H1 (cell line): Measurements from ENCODE around the gene HERC4. TPM values are rescaled to one million over a fixed set of nuclear protein-coding genes. Genes with fewer than 3 reads are reported as not detected.

ENCODE experiments used
- CTCF ChIA-PET: fragments of 300-600 bp; sonication (Branson Sonifier 250); formaldehyde crosslinking; loops from one replicate; lab custom pipeline; 2021; ENCODE audit not compliant: partially characterized antibody; lab: Charles Lee
- POLR2A ChIA-PET: fragments of 300-600 bp; sonication (Branson Sonifier 250); formaldehyde crosslinking; loops from one replicate; lab custom pipeline; 2021; ENCODE audit warnings: inconsistent platforms; ENCODE audit not compliant: partially characterized antibody; lab: Charles Lee
- DNase-seq, 2 experiments: peaks; one replicate each; pipeline versions ENCODE4 v3.0.0 to v3.0.0-alpha.2; 2010 to 2022; ENCODE audit warnings: low spot score in 2 of 2, low read depth in 1 of 2, mixed read lengths in 1 of 2
- FAIRE-seq: peaks from 2 replicates; lab custom pipeline; 2011; peaks lifted over from hg19 to GRCh38; lab: Jason Lieb, UNC
- H2AFZ ChIP-seq: 2 replicates; pipeline ENCODE4 v1.8.1; 2012; ENCODE audit warnings: low read length, inconsistent platforms
- H2AK5ac ChIP-seq: 2 replicates; pipeline ENCODE4 v1.6.1; 2013; ENCODE audit warnings: low read depth, low read length
- H2BK120ac ChIP-seq: replicated peaks from 2 replicates; pipeline ENCODE3; 2013; ENCODE audit warnings: low read depth, low read length, inconsistent platforms
- H2BK12ac ChIP-seq: 2 replicates; pipeline ENCODE4 v1.6.1; 2013; ENCODE audit warnings: low read depth, low read length
- H2BK15ac ChIP-seq: 2 replicates; pipeline ENCODE4 v1.6.1; 2013; ENCODE audit warnings: low read length
- H2BK20ac ChIP-seq: 2 replicates; pipeline ENCODE4 v1.6.1; 2013; ENCODE audit warnings: low read length
- H2BK5ac ChIP-seq: 2 replicates; pipeline ENCODE4 v1.6.1; 2013; ENCODE audit warnings: low read depth, low read length
- H3K14ac ChIP-seq: 2 replicates; pipeline ENCODE4 v1.6.1; 2013; ENCODE audit warnings: inconsistent platforms; ENCODE audit not compliant: insufficient read length
- H3K18ac ChIP-seq: 2 replicates; pipeline ENCODE4 v1.6.1; 2013; ENCODE audit warnings: low read length; ENCODE audit errors: extremely low read depth
- H3K23ac ChIP-seq: 2 replicates; pipeline ENCODE4 v1.6.1; 2013; ENCODE audit warnings: inconsistent platforms; ENCODE audit not compliant: insufficient read length
- H3K23me2 ChIP-seq: 2 replicates; pipeline ENCODE4 v1.6.1; 2013; ENCODE audit warnings: low read depth, low read length
- H3K27ac ChIP-seq: 2 replicates; pipeline ENCODE4 v1.6.1; 2011; ENCODE audit warnings: low read depth, low read length, inconsistent platforms
- H3K27me3 ChIP-seq, 4 experiments: replicated peaks in 1 of 4; 1 replicate in 1 of 4; 2 replicates in 3 of 4; pipeline versions ENCODE4 v1.6.1 to v1.8.1; 2011 to 2013; ENCODE audit warnings: low read length in 3 of 4, mild to moderate bottlenecking in 3 of 4, inconsistent platforms in 2 of 4, mixed read lengths in 2 of 4, moderate library complexity in 1 of 4; ENCODE audit not compliant: control insufficient read depth in 3 of 4, insufficient read depth in 3 of 4; ENCODE audit errors: extremely low read depth in 1 of 4
- H3K36me3 ChIP-seq, 4 experiments: 2 replicates each; pipeline versions ENCODE4 v1.6.1 to v1.8.1; 2011 to 2013; ENCODE audit warnings: mild to moderate bottlenecking in 4 of 4, low read length in 3 of 4, moderate library complexity in 2 of 4, control low read depth in 1 of 4, inconsistent platforms in 1 of 4; ENCODE audit not compliant: insufficient read depth in 4 of 4, control insufficient read depth in 2 of 4
- H3K4ac ChIP-seq: replicated peaks from 2 replicates; pipeline ENCODE3; 2013; ENCODE audit warnings: low read length, low read depth, mixed read lengths, inconsistent platforms; ENCODE audit not compliant: insufficient read length
- H3K4me1 ChIP-seq, 4 experiments: replicated peaks in 1 of 4; 1 replicate in 1 of 4; 2 replicates in 3 of 4; pipeline versions ENCODE4 v1.6.1 to v1.8.1; 2011 to 2013; ENCODE audit warnings: low read length in 3 of 4, inconsistent platforms in 2 of 4, mixed read lengths in 1 of 4; ENCODE audit not compliant: insufficient read depth in 4 of 4, control insufficient read depth in 3 of 4
- H3K4me2 ChIP-seq, 2 experiments: 2 replicates each; pipeline versions ENCODE4 v1.6.1 to v1.8.1; 2011 to 2013; ENCODE audit warnings: low read depth in 2 of 2, low read length in 2 of 2, control low read depth in 1 of 2, inconsistent platforms in 1 of 2, mild to moderate bottlenecking in 1 of 2; ENCODE audit not compliant: insufficient read depth in 1 of 2
- H3K4me3 ChIP-seq, 4 experiments: fragments of 200-600, 300-600 bp in 1 of 4; sonication (generic), shearing (Covaris generic), sonication (Bioruptor Twin) in 1 of 4; 2 replicates each; pipeline versions ENCODE4 v1.5.1 to v1.8.1; 2011 to 2016; ENCODE audit warnings: low read length in 4 of 4, low read depth in 3 of 4, control low read depth in 2 of 4, inconsistent platforms in 2 of 4, mild to moderate bottlenecking in 2 of 4, mixed read lengths in 1 of 4, moderate library complexity in 1 of 4; ENCODE audit not compliant: insufficient read depth in 2 of 4; ENCODE audit errors: extremely low read depth in 1 of 4
- H3K56ac ChIP-seq: replicated peaks from 2 replicates; pipeline ENCODE3; 2013; ENCODE audit warnings: low read depth, mild to moderate bottlenecking, mixed read lengths, low read length, inconsistent platforms; ENCODE audit not compliant: insufficient read length
- H3K79me1 ChIP-seq: 2 replicates; pipeline ENCODE4 v1.6.1; 2013; ENCODE audit warnings: low read depth, low read length, control low read depth
- H3K79me2 ChIP-seq, 2 experiments: 2 replicates each; pipeline versions ENCODE4 v1.6.1 to v1.8.1; 2012 to 2013; ENCODE audit warnings: low read length in 2 of 2, mild to moderate bottlenecking in 2 of 2, inconsistent platforms in 1 of 2; ENCODE audit not compliant: insufficient read depth in 2 of 2, control insufficient read depth in 1 of 2
- H3K9ac ChIP-seq, 4 experiments: replicated peaks in 1 of 4; 1 replicate in 1 of 4; 2 replicates in 3 of 4; pipeline versions ENCODE4 v1.6.1 to v1.8.1; 2011 to 2013; ENCODE audit warnings: low read depth in 3 of 4, low read length in 3 of 4, control low read depth in 2 of 4, mild to moderate bottlenecking in 2 of 4, moderate library complexity in 2 of 4, inconsistent platforms in 1 of 4; ENCODE audit errors: extremely low read depth in 1 of 4
- H3K9me3 ChIP-seq, 2 experiments: 2 replicates each; pipeline versions ENCODE4 v1.6.1 to v1.8.1; 2012 to 2013; ENCODE audit warnings: mild to moderate bottlenecking in 2 of 2, moderate library complexity in 2 of 2, control low read depth in 1 of 2, inconsistent platforms in 1 of 2, low read depth in 1 of 2, low read length in 1 of 2, mixed read lengths in 1 of 2; ENCODE audit not compliant: insufficient read depth in 2 of 2
- H4K20me1 ChIP-seq, 2 experiments: replicated peaks in 1 of 2; 2 replicates each; pipeline versions ENCODE3 to v1.8.1; 2011 to 2013; ENCODE audit warnings: inconsistent platforms in 2 of 2, low read length in 2 of 2, mild to moderate bottlenecking in 1 of 2; ENCODE audit not compliant: insufficient read depth in 2 of 2, control insufficient read depth in 1 of 2
- H4K5ac ChIP-seq: 2 replicates; pipeline ENCODE4 v1.6.1; 2013; ENCODE audit warnings: low read length, low read depth, mixed read lengths, inconsistent platforms; ENCODE audit not compliant: insufficient read length
- H4K8ac ChIP-seq: 2 replicates; pipeline ENCODE4 v1.8.0; 2013; ENCODE audit warnings: mild to moderate bottlenecking, moderate library complexity, low read length, inconsistent platforms; ENCODE audit not compliant: insufficient read depth; ENCODE audit errors: extremely low read depth
- H4K91ac ChIP-seq: replicated peaks from 2 replicates; pipeline ENCODE3; 2013; ENCODE audit warnings: low read length, mixed read lengths, inconsistent platforms; ENCODE audit not compliant: insufficient read length
- CHD1 ChIP-seq: IDR thresholded peaks from 2 replicates; pipeline ENCODE4 v1.6.1; 2012; ENCODE audit warnings: low read depth, low read length, improper control_type of control experiment
- FOSL1 ChIP-seq: IDR thresholded peaks from 2 replicates; pipeline ENCODE4 v1.6.1; 2011; ENCODE audit warnings: mild to moderate bottlenecking, low read depth, low read length, moderate library complexity; ENCODE audit not compliant: insufficient read depth
- KDM1A ChIP-seq: fragments of 200-600, 300-600 bp; sonication (generic); IDR thresholded peaks from 2 replicates; pipeline ENCODE4 v1.7.1; 2016; ENCODE audit warnings: mild to moderate bottlenecking, low read length, borderline replicate concordance
- KDM5A ChIP-seq: fragments of 200-600 bp; IDR thresholded peaks from 2 replicates; pipeline ENCODE4 v1.7.1; 2012; ENCODE audit warnings: mild to moderate bottlenecking, low read length, inconsistent platforms, mixed read lengths
- POLR2AphosphoS5 ChIP-seq: IDR thresholded peaks from 2 replicates; pipeline ENCODE4 v1.6.1; 2011; ENCODE audit warnings: low read depth, low read length
- SIX5 ChIP-seq: IDR thresholded peaks from 2 replicates; pipeline ENCODE4 v1.6.1; 2011; ENCODE audit warnings: mild to moderate bottlenecking, low read depth, low read length
- SP1 ChIP-seq: IDR thresholded peaks from 2 replicates; pipeline ENCODE4 v1.6.1; 2011; ENCODE audit warnings: low read depth, low read length
- SP2 ChIP-seq: IDR thresholded peaks from 2 replicates; pipeline ENCODE4 v1.6.1; 2012; ENCODE audit warnings: mild to moderate bottlenecking, low read length, inconsistent platforms
- WGBS, 2 experiments: shearing (Covaris generic) in 1 of 2; methylation state at CpG; one replicate each; pipeline versions ENCODE4 v1.1.6 to v1.1.7; 2013 to 2015; ENCODE audit warnings: low lambda C conversion rate in 2 of 2, mixed read lengths in 2 of 2, inconsistent platforms in 1 of 2, low coverage in 1 of 2, missing lambda C conversion rate in 1 of 2; ENCODE audit not compliant: insufficient replicate concordance in 2 of 2, insufficient coverage in 1 of 2, insufficient read length in 1 of 2; ENCODE audit errors: extremely low coverage in 1 of 2, missing lambda C conversion rate in 1 of 2; 5-methylcytosine and 5-hydroxymethylcytosine counted together
- polyA plus RNA-seq, 7 experiments: library from polyadenylated mRNA; depleted of rRNA in 3 of 7; stranded (reverse) in 5 of 7; unstranded in 2 of 7; fragments of >200 nt in 5 of 7; fragments of 200-250 nt in 2 of 7; gene quantifications; 1 replicate in 5 of 7; 2 replicates in 1 of 7; 4 replicates in 1 of 7; pipeline versions ENCODE4 v1.2.1 to v1.2.3, GENCODE V29; 2011 to 2013; ENCODE audit warnings: missing spikeins in 2 of 7, mixed read lengths in 2 of 7
- total RNA-seq: library from RNA; stranded (reverse); fragmentation: NEBNext Ultra II Directional; extraction: Animal tissue kit (Norgen Biotek cat#: 25700); gene quantifications from 2 replicates; pipeline ENCODE4 v1.2.1, GENCODE V29; 2021

The HERC4 gene
- total and polyA plus RNA-seq, 2 of the 8 experiments (the other 6 are each of a cell fraction or from before 2014, with no cell fraction given) = 7.5 to 44.0 TPM

DNA sequence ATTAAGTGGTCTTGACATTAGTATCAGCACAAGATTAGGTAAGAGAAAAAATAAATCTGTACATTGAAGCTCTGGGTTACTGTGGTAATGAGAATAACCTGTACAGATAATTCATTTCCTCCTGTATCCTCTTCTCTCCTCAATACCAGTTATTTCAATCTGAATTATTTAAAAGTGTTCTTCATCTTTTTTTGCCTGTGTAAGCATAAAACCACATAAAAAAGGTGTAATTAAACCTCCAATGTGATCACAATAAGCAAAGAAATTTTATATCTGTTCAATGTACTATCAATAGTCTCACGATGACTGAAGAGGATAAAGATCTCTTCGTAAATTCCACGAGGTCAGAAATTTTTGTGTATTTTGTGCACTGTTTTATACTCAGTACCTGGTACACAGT lies 33.0 kb upstream of the HERC4 start:
- no peak for TF ChIP-seq SIX5
- no peak for TF ChIP-seq KDM1A
- TF ChIP-seq SP1 = no peak
- no peak for TF ChIP-seq CHD1
- no peak for TF ChIP-seq POLR2AphosphoS5
- TF ChIP-seq KDM5A = no peak
- no peak for TF ChIP-seq SP2
- TF ChIP-seq FOSL1 = no peak
- TF ChIP-seq, all 59 proteins: peak for 0
- Histone ChIP-seq H2BK12ac (no peak overlapping the region), H3K27me3 (no peaks in the 10 kb centered on the region), H2BK20ac (no peak overlapping the region), H3K18ac (no peak overlapping the region), H4K5ac (no peak overlapping the region), H2AFZ (no peak overlapping the region), H3K4ac (no peak overlapping the region), H3K79me1 (no peaks in the 10 kb centered on the region), H3K79me2 (no peaks in the 10 kb centered on the region), H2BK5ac (no peak overlapping the region), H3K27ac (no peak overlapping the region), H4K20me1 (no peaks in the 10 kb centered on the region), H3K4me2 (no peak overlapping the region), H3K14ac (no peak overlapping the region), H3K4me3 (no peak overlapping the region), H3K4me1 (no peaks in the 10 kb centered on the region), H3K56ac (no peak overlapping the region), H3K9me3 (no peaks in the 10 kb centered on the region), H3K9ac (no peak overlapping the region), H3K23me2 (no peaks in the 10 kb centered on the region), H3K23ac (no peak overlapping the region), H2BK120ac (no peak overlapping the region), H3K36me3 (no peaks in the 10 kb centered on the region), H2AK5ac (no peak overlapping the region), H2BK15ac (no peak overlapping the region), H4K91ac (no peak overlapping the region), H4K8ac (no peak overlapping the region)
- no peak for DNase-seq
- ChIA-PET POLR2A (no interaction called here), CTCF (no interaction called here)
- no peak for FAIRE-seq
- 95% methylated on average over 3 of the region's 3 CpGs; no CpG with 5 or more reads in 1 of the 2 experiments for WGBS, 2 experiments
